COLO668 (cell line): ENCODE data around the gene RNPS1.
"Not testable (repeated sequence)": the region's sequence is repeated elsewhere in the genome, so short reads cannot be mapped to it uniquely, and the experiment has no call there.

Source experiments
- DNase-seq: peaks from one replicate; lab custom pipeline; 2025; ENCODE audit not compliant: unreplicated experiment; lab: John Stamatoyannopoulos, UW

RNPS1 gene

DNA sequence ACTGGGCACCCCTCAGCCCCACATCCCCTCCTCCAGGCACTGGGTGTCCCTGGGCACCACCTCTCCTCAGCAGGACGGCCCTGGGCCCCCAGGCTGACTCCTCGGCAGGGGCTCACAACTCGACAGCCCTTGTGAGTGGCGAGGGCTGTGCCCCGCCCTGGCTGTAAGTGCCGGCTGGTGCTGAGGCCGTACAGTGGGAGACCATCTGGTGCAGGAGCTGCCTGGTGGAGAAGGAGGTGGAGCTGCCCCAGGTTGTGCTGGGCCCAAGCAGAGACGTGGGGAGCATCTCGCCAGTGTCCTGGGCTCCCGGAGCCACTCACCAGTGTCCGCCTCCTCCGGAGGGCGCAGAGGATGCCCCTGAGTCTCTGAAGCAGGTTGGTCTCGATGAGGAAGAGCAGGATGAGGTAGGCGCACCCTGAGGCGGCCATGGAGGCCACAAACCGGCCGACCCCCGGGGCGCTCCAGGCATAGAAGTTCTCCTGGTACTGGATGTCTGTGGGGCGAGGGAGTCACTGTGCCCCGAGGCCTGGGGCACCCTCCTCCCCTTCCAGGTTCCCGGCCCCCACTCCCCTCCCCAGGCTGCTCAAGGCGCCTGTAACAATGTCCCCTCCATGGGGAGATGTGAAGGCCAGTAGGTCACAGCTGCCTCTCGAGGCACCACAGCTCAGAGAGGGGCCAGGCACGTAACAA is 15.1 kb upstream of the RNPS1 start:
- DNase-seq, result no peak

DNA sequence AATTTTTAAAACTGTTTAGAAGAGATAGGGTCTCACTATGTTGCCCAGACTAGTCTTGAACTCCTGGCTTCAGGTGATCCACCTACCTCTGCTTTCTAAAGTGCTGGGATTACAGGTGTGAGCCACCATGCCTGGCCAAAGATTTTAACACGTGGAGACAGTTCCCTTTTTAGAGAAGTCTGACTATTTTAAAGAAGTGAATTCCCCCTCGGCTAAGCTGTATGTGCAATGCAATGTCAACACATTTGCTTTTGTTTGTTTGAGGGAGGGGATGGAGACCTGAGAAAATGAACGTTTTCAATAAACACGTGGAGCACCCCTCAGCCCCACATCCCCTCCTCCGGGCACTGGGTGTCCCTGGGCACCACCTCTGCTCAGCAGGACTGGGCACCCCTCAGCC is 14.3 kb upstream of the RNPS1 start:
- no peak for DNase-seq

DNA sequence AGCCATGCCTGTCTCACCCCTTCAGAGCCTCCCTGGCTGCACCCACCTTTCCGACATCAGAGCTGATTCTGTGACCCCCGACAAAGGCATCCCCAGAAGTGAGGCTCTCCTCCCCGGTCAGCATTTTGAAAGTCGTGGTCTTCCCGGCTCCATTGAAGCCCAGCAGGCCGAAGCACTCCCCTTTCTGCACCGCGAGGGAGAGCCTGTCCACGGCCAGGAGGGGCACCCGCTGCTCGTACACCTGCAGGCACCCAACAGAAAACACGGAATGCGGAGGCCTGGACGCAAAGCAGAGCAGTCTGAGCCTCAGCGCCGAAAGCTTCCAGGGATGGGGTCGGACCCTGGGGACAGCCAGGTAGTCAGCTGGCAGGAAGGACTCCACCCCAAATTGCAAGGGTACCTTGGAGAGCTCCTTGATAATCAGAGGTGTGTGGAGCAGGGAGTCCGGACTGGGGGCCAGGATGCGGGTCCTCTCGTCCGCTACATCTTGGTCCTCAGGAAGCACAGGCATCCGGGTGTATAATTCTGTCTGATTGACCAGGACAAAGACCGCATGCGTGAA is 13.1 kb upstream of the RNPS1 start:
- DNase-seq, result no peak

DNA sequence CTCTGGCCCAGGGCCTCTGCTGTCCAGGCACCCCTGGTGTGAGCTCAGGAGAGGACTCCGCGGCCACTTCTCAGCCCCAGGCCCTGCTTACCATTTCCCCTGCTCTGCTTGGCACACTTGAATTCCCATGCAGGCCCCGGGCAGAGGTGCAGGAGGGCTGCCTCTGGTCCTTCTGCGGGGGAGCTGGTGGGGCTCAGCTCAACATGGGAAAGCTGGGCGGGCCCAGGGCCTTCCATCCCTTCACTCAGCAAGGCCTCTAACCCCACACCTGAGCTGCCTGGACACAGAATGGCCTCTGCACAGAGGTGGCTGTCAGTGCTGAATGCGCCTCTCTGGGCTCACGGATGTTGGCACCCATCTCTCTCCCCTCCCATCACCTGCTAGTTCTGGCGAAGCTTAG is 12.5 kb upstream of the RNPS1 start:
- DNase-seq, result no peak

DNA sequence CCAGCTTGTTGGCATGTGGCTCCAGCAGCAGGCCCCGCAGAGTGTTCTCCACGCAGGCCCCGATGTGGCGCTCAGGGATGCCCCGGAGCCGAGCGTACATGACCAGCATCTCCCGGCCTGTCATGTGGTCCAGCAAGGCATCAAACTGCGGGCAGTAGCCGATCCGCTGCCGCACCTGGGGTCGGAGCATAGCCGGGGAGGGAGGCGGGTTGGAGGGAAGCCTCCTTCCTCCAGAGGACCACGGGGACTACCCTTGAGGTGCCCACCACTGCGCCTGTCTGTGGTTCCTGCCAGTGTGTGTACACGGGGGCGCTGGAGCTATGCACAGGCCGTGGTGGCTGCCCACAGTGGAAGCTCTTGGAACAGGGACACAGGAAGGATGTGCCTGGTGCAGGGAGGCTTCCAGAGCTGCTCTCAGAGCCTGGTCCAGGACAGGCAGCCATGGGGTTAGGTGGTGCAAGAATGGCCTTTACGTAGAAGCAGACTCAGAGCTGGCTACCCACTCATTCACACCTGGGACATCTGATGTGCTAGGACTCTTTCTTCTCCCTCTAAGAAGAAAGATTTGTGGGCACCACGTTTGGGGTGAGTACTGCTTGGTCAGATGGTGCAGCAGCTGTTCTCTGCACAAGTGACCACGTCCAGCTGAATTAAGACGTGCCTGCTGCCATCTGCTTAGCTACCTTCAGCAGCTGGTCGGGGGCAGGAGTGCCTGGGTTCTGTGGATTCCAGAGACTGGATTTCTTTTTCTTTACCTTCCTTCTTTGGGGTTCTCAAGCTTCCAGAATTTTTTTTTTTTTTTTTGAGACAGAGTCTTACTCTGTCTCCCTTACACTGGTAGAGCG is 11.3 kb upstream of the RNPS1 start:
- no peak for DNase-seq

DNA sequence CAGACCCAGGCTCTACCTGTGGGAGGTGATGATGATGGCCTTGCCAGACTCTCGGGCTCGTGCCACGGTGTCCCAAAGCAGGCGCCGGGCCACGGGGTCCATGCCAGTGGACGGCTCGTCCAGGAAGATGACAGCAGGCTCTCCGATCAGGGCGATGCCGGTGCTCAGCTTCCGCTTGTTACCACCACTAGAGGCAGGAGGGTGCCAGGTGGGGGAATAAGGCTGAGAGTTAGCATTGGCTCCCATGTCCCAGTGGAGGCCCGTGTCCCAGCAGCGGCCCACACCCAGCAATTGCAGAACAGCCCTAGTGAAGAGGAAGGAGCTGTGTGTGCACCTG is 10.3 kb upstream of the RNPS1 start:
- DNase-seq, result no peak

DNA sequence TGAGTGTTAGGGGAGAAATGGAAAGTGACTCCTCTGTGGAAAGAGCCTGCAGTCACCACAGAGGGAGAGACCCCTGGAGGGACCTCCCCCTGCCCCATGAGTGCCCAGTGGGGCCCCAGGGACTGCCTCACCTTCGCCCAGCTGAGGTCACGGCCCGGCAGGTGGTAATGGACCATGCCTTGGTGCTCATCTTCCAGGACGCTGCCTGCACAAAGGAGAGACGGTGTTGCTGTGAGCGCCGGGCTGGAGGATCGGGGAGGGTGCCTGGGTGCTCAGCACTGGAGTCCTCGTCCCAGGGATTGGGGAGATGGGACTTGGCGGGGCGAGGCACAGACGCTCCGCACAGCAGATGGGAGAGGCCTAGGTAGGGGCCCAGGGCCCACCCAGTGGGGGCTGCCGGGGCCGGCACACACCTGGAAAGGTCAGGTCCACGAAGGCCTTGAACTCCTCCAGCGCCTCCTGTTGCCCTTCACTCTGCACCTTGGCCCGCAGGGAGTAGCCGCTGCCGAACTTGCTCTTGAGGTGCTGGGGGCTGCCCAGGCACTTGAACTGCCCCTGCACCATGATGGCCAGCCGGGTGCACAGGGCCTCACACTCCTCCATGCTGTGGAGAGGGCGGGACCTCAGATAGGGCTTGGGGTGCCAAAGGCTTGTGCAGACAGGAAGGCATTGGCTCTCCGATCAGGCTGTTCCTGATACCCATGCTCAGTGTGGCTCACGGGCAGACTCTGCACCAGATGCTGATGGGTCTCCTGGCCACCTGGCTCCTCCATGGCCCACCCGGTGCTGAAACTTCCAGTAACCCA is 9.7 kb upstream of the RNPS1 start:
- no peak for DNase-seq

DNA sequence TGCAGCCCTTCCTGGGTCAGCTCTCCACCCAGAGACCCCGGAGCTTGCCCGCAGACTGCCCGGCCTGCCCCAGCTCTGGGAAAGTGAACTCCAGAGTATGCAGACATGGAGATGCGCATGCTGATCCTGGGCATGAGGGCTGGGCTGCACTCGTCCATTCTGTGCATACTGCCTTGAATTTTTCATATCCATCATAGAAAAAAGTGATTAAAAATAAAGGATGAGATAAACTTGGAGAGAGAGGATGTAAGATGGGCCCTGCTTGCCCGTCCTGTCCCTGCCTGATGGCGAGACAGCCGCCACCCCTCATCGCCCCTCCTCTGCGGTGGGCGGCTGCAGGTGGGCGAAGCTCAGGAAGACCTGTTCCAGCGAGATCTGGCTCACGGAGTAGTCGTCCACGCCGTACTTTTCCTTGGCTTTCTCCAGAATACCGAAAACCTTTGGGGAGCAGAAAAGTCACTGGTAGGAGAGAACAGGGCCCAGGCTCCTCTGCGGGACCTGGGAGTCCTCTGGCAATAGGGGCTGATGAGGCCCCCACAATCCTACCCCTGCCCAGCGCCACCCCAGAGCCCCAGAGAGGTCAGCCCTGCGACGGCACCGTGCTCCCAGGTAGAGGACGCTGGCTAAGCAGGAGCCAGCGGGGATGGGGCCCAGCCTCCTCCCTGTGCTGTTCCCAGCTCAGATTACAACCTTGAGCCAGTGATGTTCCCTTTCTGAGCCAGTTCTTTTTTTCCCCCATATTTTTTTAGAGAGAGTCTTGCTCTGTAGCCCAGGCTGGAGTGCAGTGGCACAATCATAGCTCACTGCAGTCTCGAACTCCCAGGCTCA is 8.7 kb upstream of the RNPS1 start:
- DNase-seq, result no peak

DNA sequence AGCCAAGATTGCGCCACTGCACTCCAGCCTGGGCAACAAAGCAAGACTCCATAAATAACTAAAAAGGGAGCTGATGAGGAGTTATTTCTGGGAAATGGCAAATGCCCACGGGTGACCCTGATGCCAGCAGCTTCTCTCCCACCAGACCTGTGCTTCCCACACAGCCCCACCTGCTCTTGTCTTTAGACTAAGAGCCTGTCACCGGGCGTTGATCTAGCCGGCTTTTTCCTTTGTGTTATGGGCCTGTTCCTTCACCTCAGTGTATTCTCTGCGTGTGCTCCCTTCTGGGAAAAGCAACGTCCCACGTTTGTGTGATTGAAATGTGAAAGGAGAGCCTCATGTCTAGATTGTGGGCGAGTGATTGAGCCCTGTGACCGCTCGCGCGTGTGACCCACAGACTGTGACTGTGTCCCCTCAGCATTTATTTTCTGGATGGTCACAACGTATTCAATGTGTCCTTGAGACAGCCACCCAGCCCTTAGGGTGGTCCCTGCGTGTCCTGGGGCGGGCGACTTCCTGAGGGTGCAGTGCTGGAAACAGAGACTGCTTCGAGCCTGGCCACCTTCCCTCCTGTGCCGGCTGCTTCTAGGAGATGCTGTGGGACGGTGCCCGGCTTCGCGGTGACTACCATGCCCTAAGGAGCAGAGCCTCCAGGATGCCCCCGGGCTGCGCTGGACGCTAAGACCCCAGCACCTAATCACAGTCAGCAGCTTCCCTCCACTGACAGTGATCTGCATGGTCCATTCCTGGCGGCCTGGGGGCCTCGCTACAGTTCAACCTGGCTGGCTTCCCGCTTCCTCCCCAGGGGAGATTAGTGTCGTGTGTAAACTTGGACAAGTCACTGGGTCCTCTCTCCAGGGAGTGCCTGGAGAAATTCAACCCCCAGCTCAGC is 7.8 kb upstream of the RNPS1 start:
- no peak for DNase-seq

DNA sequence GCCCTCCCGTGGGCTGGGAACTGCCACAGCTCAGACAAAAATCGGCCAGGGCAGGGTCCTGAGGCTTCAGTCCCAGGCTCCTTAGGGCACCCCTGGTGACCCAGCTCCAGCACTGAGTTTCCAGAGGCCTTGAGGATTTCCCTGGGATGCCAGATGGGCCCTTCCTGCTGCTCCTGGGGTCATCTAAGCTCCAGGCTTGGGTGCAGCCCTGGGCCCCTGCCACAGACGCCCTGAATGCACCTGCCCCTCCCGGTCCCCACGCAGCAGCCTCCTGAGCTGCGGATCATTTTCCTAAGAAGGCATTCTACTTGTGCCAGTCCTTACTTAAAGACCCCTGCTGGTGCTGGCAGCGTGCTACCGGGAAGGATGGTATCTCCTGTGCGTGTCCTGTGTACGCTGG is 6.0 kb upstream of the RNPS1 start:
- no peak for DNase-seq

DNA sequence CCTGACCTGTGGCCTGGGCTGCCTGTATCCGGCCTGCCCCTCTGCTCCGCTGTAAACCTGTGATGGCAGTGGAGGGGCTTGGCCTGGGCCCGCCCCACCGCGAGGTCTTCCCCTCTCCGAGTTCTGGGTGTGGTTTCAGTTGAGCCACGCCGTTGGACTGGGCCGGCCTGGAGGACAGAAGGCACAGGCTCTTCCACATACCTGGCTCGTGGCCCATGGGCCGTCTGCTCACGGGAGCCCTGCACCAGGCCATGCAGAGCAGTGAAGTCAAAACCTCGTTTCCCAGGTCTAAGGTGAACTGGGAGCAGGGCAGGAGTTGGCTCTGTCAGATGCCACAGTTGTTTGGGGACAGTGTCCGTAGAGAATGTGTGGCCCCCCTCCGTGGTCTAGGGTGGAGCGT is 5.6 kb upstream of the RNPS1 start:
- no peak for DNase-seq

DNA sequence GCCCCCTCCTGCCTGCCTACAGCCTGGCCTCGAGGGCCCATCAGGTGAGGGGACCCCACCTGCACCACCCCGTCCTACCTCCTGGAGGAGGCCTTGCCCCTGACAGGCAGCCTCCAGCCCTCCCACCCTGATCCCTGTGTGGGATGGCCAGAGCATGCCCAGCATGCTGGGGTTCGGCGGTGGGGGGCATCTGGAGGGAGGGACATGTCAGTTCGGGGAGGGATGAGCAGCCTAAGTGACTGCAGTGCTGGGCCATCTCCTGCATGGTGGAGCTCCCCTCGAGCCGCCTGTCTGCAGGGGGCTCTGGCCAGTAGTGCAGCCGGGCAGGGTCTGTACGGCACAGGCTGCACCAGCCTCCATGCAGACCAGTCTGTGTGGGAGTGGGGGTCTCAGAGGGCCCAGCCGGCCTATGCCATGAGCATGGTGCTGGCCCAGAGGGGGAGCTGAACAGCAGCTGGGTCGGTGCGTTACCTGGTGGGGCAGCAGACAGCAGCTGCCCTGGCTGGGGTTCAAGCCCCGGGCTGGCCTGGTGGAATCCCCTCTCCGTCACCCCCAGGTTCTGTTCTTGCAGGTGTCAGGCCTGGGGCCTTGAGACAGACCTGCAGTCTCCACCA is 4.0 kb upstream of the RNPS1 start:
- no peak for DNase-seq

DNA sequence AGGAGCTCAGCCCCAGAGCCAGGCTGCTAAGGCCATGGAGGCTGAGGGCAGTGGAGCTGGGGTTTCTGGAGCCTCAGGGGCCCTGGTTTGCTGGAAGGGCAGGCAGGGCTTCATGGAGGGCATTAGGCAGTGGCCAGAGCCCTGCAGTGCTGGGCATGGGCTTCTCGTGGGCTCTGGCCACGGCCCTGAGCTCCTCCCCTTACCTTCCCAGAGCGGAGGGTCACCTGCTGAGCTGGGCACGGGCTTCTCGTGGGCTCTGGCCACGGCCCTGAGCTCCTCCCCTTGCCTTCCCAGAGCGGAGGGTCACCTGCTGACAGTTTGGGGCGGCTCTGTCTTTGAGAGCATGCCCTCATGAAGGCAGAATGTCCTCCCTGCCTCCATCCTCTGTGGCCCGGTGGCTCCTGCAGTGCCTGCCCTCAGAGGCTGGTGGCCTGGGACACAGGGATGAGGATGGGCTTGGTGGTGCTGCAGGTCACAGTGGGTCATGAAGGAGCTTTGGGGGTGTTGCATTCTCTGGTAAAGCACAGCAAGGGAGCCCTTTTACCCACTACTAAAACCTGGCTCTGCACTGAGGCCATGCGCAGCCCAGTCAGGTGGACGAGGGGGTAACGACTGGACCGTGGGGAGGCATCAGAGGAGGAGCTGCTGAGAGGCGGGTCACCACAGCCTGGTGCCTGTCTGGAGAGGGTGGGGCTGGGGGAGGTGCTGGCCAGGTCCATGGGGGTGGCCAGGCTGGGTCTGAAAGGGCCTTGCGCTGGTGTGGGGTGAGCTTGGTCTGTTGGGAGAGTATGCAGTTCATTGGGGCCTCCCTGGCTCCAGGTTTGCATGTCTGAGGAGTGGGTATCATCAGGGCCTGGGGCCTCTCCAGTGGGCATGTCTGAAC is 2.9 kb upstream of the RNPS1 start:
- DNase-seq, result no peak

DNA sequence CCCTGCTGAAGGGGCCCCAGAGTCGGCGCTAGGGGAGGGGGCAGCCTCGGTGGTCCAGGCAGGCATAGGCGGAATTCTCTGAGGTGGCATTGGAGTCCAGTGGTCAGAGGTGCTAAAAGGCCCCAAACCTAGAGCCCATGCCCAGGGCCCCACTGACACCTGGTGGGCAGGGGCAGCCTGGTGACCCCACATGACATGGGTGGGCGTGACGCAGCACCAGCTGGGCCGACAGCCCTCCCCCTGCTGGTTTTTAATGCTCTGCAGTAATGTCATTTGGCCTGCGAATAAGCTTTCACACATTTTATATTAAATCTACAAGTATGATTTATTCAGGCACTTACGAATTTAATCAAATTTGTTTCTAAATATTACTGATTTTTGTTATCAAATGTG is 2.1 kb upstream of the RNPS1 start:
- no peak for DNase-seq

DNA sequence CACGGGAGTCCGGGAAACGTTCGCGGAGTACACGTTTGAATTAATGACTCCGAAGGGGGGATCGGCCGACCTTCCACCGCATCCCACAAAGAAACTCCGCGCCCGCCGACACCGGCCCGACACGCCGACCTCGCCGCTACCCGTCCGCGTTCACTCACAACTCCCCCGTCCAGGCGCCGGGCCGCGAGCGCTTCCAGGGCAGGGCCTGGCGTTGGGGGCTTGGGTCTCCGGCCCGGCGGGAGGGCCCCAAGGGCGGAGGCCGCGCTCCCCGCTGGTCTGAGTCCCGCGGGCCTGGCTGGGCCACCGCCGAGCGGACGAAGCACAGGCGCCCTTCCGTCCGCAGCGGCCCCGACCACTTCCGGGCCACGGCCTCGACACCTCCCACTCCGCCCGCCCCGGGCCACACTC is 417 bp downstream of the RNPS1 start:
- peak; percentile 88 for DNase-seq

DNA sequence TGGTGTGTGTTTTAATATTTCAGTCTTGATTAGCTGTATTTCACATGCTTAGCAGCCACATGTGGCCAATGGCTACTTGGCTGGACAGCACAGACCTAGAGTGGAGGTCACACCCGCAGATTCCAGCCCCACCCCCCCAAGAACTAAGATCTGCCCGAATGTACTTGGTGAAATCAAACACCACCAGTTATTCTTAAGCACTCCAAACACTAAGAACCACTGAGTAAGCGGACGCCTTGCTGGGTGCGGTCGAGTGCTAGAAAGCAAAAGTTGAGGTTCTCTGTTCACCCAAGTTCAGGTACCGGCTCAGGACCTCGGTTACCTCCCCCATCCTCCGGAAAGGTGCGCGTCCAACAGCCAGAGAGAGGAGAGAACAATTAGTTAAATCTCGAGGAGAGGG is 1.0 kb downstream of the RNPS1 start:
- DNase-seq, result not testable (repeated sequence)

DNA sequence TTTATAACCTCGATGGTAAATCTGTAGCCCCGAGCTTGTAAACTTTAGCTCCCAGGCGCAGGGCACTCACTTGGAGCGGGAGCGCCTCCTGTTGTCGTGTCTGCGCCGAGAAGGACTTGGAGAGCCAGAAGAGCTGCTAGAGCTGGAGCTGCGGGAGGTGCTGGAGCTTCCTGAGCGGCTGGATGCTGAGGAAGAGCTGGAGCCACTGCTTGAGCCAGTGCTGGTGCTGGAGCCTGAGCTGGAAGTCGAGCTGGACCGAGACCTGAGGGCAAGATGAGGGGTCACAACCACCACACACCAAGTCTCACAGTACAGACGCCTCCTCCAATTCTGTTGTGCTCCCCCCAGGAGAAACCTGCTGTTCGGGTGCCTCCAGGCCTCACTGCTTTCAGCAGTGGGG is 4.9 kb downstream of the RNPS1 start:
- DNase-seq, result not testable (repeated sequence)

DNA sequence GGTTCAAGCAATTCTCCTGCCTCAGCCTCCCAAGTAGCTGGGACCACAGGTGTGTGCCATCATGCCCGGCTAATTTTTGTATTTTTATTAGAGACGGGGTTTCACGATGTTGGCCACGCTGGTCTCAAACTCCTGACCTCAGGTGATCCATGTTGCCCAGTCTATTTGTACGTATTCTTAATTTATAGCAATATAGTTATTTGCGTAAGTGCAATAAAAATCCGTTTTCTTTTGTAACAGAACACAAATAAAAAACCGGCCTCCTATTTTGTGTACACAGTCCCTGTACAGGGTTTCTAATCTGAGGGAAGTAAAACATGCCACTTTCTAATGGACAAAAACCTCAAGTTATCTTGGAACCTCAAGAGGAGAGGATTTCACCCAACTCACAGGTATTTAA is 7.7 kb downstream of the RNPS1 start:
- DNase-seq, result no peak
